HS-27A (cell line): ENCODE measurements around the gene CCDC106.

Source experiments
- DNase-seq: peaks from one replicate; pipeline ENCODE4 v3.0.0-alpha.2; 2012; ENCODE audit warnings: low read depth, missing footprints

The CCDC106 gene

GRCh38 chr19:55697698-55698097 lies 49.7 kb downstream of the CCDC106 start:
- no peak for DNase-seq

- no peak for DNase-seq
Measured at GRCh38 chr19:55698256-55698655, 50.2 kb downstream of the CCDC106 start.

- DNase-seq = no peak
Measured at GRCh38 chr19:55699221-55699620, 51.2 kb downstream of the CCDC106 start.

- no peak for DNase-seq
Measured at GRCh38 chr19:55700813-55701212, 52.8 kb downstream of the CCDC106 start.

- DNase-seq = no peak
Measured at GRCh38 chr19:55702131-55702627, 54.2 kb downstream of the CCDC106 start.
